Measurements from ENCODE around the gene BBS9. TPM values are rescaled to one million over a fixed set of nuclear protein-coding genes. Genes with fewer than 3 reads are reported as not detected.

The BBS9 gene
- total RNA-seq, 1 experiment from 2014 or later = 4.7 TPM

DNA sequence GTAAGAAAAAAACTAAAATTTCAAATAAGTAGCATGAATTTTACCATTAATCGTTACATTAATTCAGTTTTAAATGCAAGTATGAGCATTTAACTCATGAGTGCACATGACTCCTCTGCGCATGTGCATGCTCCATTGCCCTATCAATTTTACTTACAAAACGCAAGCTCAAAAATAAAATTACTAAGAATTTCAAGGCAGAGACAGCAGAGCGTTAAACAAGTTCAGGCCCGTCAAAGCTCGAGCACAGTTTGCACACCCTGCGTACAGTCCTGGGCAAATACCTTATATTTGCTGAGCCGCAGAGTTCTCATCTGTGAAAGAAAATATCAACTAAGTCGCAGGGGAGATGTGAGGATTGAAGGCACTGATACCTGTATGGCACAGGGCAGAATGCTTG, 373.6 kb downstream of the BBS9 start:
- no peaks in the 10 kb centered on the region for H3K9me3 Mint-ChIP-seq (ENCODE audit: unreplicated experiment)
- Histone ChIP-seq H3K4me3 (ENCODE audit: low read depth, low read length) (no peak overlapping the region), H3K27me3 (replicated peaks; ENCODE audit: control insufficient read depth, insufficient read depth, low read length) (no peaks in the 10 kb centered on the region), H3K4me1 (no peaks in the 10 kb centered on the region), H3K9me3 (no peaks in the 10 kb centered on the region), H3K36me3 (ENCODE audit: control insufficient read depth, insufficient read depth, low read length) (no peaks in the 10 kb centered on the region)
- POLR2A ChIA-PET = no interaction called here
- H3K4me1 Mint-ChIP-seq (ENCODE audit: low read depth, unreplicated experiment) = no peaks in the 10 kb centered on the region
- no peaks in the 10 kb centered on the region for H3K36me3 Mint-ChIP-seq (ENCODE audit: insufficient read depth, unreplicated experiment)
- DNase-seq = no peak
- no peak overlapping the region for H3K27ac Mint-ChIP-seq (ENCODE audit: unreplicated experiment)
- intact Hi-C loops (cut with micrococcal nuclease; ENCODE audit: unreplicated experiment) = no loop called here
- TF ChIP-seq, protein P1, sequence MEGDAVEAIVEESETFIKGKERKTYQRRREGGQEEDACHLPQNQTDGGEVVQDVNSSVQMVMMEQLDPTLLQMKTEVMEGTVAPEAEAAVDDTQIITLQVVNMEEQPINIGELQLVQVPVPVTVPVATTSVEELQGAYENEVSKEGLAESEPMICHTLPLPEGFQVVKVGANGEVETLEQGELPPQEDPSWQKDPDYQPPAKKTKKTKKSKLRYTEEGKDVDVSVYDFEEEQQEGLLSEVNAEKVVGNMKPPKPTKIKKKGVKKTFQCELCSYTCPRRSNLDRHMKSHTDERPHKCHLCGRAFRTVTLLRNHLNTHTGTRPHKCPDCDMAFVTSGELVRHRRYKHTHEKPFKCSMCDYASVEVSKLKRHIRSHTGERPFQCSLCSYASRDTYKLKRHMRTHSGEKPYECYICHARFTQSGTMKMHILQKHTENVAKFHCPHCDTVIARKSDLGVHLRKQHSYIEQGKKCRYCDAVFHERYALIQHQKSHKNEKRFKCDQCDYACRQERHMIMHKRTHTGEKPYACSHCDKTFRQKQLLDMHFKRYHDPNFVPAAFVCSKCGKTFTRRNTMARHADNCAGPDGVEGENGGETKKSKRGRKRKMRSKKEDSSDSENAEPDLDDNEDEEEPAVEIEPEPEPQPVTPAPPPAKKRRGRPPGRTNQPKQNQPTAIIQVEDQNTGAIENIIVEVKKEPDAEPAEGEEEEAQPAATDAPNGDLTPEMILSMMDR (IDR thresholded peaks at IDR 0.05; ENCODE audit: insufficient read depth in 1 of 2, low read depth in 1 of 2, low read length in 1 of 2, severe bottlenecking in 1 of 2, unreplicated experiment in 1 of 2) = no peak
- BruUV-seq (replicated peaks) = no TSS peak
- H3K4me3 Mint-ChIP-seq (ENCODE audit: unreplicated experiment) = no peak overlapping the region
- CTCF ChIA-PET = no interaction called here
- no peaks in the 10 kb centered on the region for H3K27me3 Mint-ChIP-seq (ENCODE audit: insufficient read depth, unreplicated experiment)

DNA sequence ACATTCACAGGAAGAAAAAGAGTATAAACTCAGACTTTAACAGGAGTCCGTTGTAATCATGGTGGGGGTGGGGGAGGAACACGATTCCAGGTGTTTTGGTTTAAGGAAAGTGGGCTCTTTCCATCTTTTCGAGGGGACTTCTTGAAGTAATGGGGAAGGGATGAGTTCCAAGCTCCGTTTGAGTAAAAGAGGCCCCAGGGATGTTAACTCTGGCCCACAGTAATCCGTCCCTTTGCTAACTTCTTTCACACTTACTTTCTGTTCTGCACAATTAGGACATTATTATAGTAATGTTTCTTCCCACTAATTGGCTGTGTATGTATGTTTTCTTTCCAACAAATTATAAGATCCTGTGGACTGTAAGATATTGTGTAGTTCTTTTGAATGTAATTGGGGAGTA, 374.4 kb downstream of the BBS9 start:
- H3K4me1 Mint-ChIP-seq (ENCODE audit: low read depth, unreplicated experiment) = no peaks in the 10 kb centered on the region
- H3K4me1 ChIP-seq = no peaks in the 10 kb centered on the region
- H3K36me3 ChIP-seq (ENCODE audit: control insufficient read depth, insufficient read depth, low read length) = no peaks in the 10 kb centered on the region
- H3K9me3 ChIP-seq = no peaks in the 10 kb centered on the region
- ChIA-PET POLR2A (no interaction called here), CTCF (no interaction called here)
- H3K36me3 Mint-ChIP-seq (ENCODE audit: insufficient read depth, unreplicated experiment) = no peaks in the 10 kb centered on the region
- BruUV-seq (replicated peaks) = no TSS peak
- no peak for DNase-seq
- no peak overlapping the region for H3K4me3 ChIP-seq (ENCODE audit: low read depth, low read length)
- no peak overlapping the region for H3K4me3 Mint-ChIP-seq (ENCODE audit: unreplicated experiment)
- H3K27me3 Mint-ChIP-seq (ENCODE audit: insufficient read depth, unreplicated experiment) = no peaks in the 10 kb centered on the region
- intact Hi-C loops (cut with micrococcal nuclease; ENCODE audit: unreplicated experiment) = no loop called here
- no peaks in the 10 kb centered on the region for H3K9me3 Mint-ChIP-seq (ENCODE audit: unreplicated experiment)
- H3K27me3 ChIP-seq (replicated peaks; ENCODE audit: control insufficient read depth, insufficient read depth, low read length) = no peaks in the 10 kb centered on the region
- TF ChIP-seq, protein P1 (IDR thresholded peaks at IDR 0.05; ENCODE audit: insufficient read depth in 1 of 2, low read depth in 1 of 2, low read length in 1 of 2, severe bottlenecking in 1 of 2, unreplicated experiment in 1 of 2) = no peak
- no peak overlapping the region for H3K27ac Mint-ChIP-seq (ENCODE audit: unreplicated experiment)

DNA sequence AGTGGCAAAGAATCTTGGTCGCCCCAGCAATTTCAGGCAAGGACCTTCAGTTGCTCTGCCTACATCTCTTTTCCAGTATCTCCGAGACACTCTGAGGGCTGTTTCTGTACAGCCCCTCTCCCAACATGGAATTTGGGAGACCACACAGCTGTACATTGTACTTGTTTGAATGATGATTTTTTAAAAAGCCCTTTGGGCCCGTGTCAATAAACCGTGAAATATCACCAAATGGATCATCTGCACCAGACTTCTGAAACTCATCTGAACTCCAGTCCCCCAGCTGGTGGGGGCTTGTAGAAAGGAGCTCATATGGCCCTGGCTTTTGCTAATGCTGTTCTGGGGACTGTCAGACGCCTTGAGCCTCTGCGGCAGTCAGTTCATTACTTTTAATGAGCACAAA, 374.9 kb downstream of the BBS9 start:
- ChIA-PET POLR2A (no interaction called here), CTCF (no interaction called here)
- Histone ChIP-seq H3K27me3 (replicated peaks; ENCODE audit: control insufficient read depth, insufficient read depth, low read length) (no peaks in the 10 kb centered on the region), H3K4me3 (ENCODE audit: low read depth, low read length) (no peak overlapping the region), H3K9me3 (no peaks in the 10 kb centered on the region), H3K36me3 (ENCODE audit: control insufficient read depth, insufficient read depth, low read length) (no peaks in the 10 kb centered on the region), H3K4me1 (no peaks in the 10 kb centered on the region)
- no peak overlapping the region for H3K27ac Mint-ChIP-seq (ENCODE audit: unreplicated experiment)
- no peak overlapping the region for H3K4me3 Mint-ChIP-seq (ENCODE audit: unreplicated experiment)
- H3K27me3 Mint-ChIP-seq (ENCODE audit: insufficient read depth, unreplicated experiment) = no peaks in the 10 kb centered on the region
- BruUV-seq (replicated peaks) = no TSS peak
- no peaks in the 10 kb centered on the region for H3K9me3 Mint-ChIP-seq (ENCODE audit: unreplicated experiment)
- no peak for DNase-seq
- intact Hi-C loops (cut with micrococcal nuclease; ENCODE audit: unreplicated experiment) = no loop called here
- no peaks in the 10 kb centered on the region for H3K4me1 Mint-ChIP-seq (ENCODE audit: low read depth, unreplicated experiment)
- H3K36me3 Mint-ChIP-seq (ENCODE audit: insufficient read depth, unreplicated experiment) = no peaks in the 10 kb centered on the region
- TF ChIP-seq, protein P1 (IDR thresholded peaks at IDR 0.05; ENCODE audit: insufficient read depth in 1 of 2, low read depth in 1 of 2, low read length in 1 of 2, severe bottlenecking in 1 of 2, unreplicated experiment in 1 of 2) = no peak
